Measurements from ENCODE around the gene EPO.

GRCh38 chr7:100753750-100754149 is 33.5 kb downstream of the EPO start:
- TF ChIP-seq EZH2phosphoT487 (IDR thresholded peaks at IDR 0.05; ENCODE audit: borderline replicate concordance, low read length) (no peak), CTCF (IDR thresholded peaks at IDR 0.05; ENCODE audit: low read depth, low read length, poor library complexity, severe bottlenecking) (no peak)

Data from DOHH2 (cell line).